WTC11 (cell line): Measurements from ENCODE around the gene CWC15.

ENCODE experiments used
- ARID4B ChIP-seq: sonication (generic); formaldehyde crosslinking; IDR thresholded peaks from 2 replicates; pipeline ENCODE4 v1.8.0; 2023; ENCODE audit warnings: missing genetic modification reagents, mild to moderate bottlenecking, borderline replicate concordance
- CREB1 ChIP-seq: sonication (generic); formaldehyde crosslinking; IDR thresholded peaks from 2 replicates; pipeline ENCODE4 v1.8.0; 2023; ENCODE audit warnings: mild to moderate bottlenecking, missing genetic modification reagents
- CTCF ChIP-seq: fragments of 200-600 bp; IDR thresholded peaks from 2 replicates; pipeline ENCODE4 v1.8.0; 2022; ENCODE audit warnings: antibody characterized with exemption
- IRF2 ChIP-seq: sonication (generic); formaldehyde crosslinking; IDR thresholded peaks from 2 replicates; pipeline ENCODE4 v1.8.0; 2022; ENCODE audit warnings: low read depth, missing genetic modification reagents, borderline replicate concordance

- TF ChIP-seq CTCF (no peak), IRF2 (no peak), CREB1 (no peak), ARID4B (CRISPR knock-in tag) (no peak)
Observed at GRCh38 chr11:95011376-95011775, 38.0 kb upstream of the CWC15 start.
